GM12875 (cell line): ENCODE data around the gene RNPEPL1.

Experiments used
- H3K4me3 ChIP-seq: one replicate; pipeline ENCODE4 v1.5.1; 2011; ENCODE audit warnings: low read depth, low read length, control low read depth
- CTCF ChIP-seq: IDR thresholded peaks from 2 replicates; pipeline ENCODE4 v1.5.1; 2011; ENCODE audit warnings: low read depth, mild to moderate bottlenecking, control low read depth, inconsistent platforms, low read length, moderate library complexity, borderline replicate concordance; ENCODE audit not compliant: insufficient read depth

RNPEPL1 gene

GRCh38 chr2:240567137-240567871, 980 bp upstream of the RNPEPL1 start:
- TF ChIP-seq CTCF, result no peak
- H3K4me3 ChIP-seq, result peak overlapping the region; percentile 64

- no peak for TF ChIP-seq CTCF
- peak overlapping the region; percentile 71 for H3K4me3 ChIP-seq
Observed at GRCh38 chr2:240568678-240569522, 616 bp downstream of the RNPEPL1 start.

GRCh38 chr2:240569523-240569997, 1.3 kb downstream of the RNPEPL1 start:
- H3K4me3 ChIP-seq, result peak overlapping the region; percentile 71
- no peak for TF ChIP-seq CTCF

GRCh38 chr2:240569998-240570530, 1.8 kb downstream of the RNPEPL1 start:
- peak overlapping the region; percentile 71 for H3K4me3 ChIP-seq
- no peak for TF ChIP-seq CTCF

- H3K4me3 ChIP-seq, result no peak overlapping the region
- TF ChIP-seq CTCF, result no peak
Observed at GRCh38 chr2:240570531-240571313, 2.4 kb downstream of the RNPEPL1 start.

GRCh38 chr2:240571314-240571973, 3.2 kb downstream of the RNPEPL1 start:
- no peak for TF ChIP-seq CTCF
- no peak overlapping the region for H3K4me3 ChIP-seq
